ENCODE data around the gene EZR. TPM values are rescaled to one million over a fixed set of nuclear protein-coding genes. Genes with fewer than 3 reads are reported as not detected.
A peak's percentile ranks its signal among the peaks of the same experiment; 100 is the strongest.

The EZR gene
- total RNA-seq, 2 donors from 2014 or later, result 76.8 to 103 TPM

DNA sequence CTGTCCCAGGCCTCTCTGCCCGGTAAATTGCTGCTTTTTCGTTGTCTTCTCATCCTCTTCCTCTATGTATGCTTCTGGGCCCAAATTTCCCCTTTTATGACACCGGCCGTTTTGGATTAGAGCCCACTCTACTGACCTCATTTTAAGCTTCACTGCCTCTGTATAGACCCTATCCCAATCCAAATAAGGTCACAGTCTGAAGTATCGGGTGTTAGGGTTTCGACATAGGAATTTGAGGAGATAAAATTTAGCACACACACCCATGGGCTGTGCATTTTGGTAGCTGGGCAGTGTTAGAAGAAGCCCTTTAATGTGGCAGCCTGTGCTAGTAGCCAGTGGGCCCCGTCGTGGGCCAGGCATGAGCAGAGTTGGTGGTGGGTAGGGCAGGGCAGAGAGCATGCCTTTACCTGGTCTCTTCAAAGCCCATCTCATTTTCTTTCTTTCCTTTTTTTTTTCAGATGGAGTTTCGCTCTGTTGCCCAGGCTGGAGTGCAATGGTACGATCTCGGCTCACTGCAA lies 27.9 kb upstream of the EZR start:
- Histone ChIP-seq H3K4me1 (peaks cover 30% of the 10 kb centered on the region), H3K9me3 (no peaks in the 10 kb centered on the region), H3K4me3 (no peak overlapping the region), H3K36me3 (replicated peaks in 1 of 2; ENCODE audit: insufficient read depth in 1 of 2, low read depth in 2 of 2) (no peaks in the 10 kb centered on the region), H3K27ac (no peak overlapping the region), H3K27me3 (no peaks in the 10 kb centered on the region)
- 90 to 97% methylated on average over 11 of the region's 11 CpGs for WGBS, 2 donors
- TF ChIP-seq, protein P1, sequence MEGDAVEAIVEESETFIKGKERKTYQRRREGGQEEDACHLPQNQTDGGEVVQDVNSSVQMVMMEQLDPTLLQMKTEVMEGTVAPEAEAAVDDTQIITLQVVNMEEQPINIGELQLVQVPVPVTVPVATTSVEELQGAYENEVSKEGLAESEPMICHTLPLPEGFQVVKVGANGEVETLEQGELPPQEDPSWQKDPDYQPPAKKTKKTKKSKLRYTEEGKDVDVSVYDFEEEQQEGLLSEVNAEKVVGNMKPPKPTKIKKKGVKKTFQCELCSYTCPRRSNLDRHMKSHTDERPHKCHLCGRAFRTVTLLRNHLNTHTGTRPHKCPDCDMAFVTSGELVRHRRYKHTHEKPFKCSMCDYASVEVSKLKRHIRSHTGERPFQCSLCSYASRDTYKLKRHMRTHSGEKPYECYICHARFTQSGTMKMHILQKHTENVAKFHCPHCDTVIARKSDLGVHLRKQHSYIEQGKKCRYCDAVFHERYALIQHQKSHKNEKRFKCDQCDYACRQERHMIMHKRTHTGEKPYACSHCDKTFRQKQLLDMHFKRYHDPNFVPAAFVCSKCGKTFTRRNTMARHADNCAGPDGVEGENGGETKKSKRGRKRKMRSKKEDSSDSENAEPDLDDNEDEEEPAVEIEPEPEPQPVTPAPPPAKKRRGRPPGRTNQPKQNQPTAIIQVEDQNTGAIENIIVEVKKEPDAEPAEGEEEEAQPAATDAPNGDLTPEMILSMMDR (IDR thresholded peaks at IDR 0.05), result no peak
- TF ChIP-seq POLR2A (IDR thresholded peaks at IDR 0.05), result no peak
- intact Hi-C loops (cut with DNase I), result no loop called here
- no peak for ATAC-seq
- no peak for DNase-seq

DNA sequence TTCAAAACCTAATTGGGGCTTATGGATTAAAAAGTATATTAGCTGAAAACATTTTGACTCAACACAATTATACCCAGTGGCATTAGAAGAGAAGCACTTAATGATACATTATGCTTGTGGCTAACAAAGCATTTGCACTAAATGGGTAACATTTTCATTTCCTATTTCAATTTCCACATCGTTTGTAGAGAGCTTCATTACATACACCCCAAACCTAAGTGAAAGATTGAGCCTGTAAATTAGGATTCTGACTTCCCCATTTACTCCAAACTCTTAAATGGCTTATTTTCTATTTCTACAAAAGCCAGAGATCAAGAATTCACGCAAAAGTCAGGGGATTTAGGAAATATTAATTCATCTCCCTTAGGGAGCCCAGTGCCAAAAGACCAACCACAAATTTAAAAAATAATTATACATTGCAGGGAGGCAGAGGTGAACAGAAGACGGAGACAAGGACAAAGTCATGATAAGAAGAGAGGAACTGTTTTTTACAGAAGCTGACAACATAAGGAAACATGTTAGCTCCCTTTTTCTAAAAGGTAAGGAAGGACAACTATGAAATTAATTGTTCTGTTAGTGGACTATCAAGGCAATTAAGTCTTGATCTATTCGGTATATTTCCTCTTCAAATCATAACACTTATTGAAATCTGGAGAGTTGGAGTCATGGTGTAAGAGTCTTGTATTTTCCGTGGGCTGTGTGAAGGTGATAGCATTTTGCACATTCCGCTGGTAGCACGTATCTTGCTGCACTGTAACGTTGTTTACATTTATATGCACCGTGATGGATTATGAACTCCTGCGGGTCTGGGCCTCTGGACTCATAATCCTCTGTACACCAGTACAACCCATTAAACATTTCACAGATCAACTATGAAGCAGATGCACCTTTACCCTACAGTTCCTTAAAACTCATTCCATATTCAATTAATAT lies 24.8 kb upstream of the EZR start:
- no peaks in the 10 kb centered on the region for H3K36me3 ChIP-seq (replicated peaks in 1 of 2; ENCODE audit: insufficient read depth in 1 of 2, low read depth in 2 of 2)
- no peak for ATAC-seq
- no peak overlapping the region for H3K4me3 ChIP-seq
- peak in 1 of 4 donors; percentile 7 for DNase-seq
- no peaks in the 10 kb centered on the region for H3K9me3 ChIP-seq
- TF ChIP-seq, protein P1 (IDR thresholded peaks at IDR 0.05), result no peak
- no peak for TF ChIP-seq POLR2A (IDR thresholded peaks at IDR 0.05)
- H3K27me3 ChIP-seq, result no peaks in the 10 kb centered on the region
- intact Hi-C loops (cut with DNase I), result no loop called here
- peaks cover 12% of the 10 kb centered on the region for H3K4me1 ChIP-seq
- 54 to 56% methylated on average over 10 of the region's 10 CpGs for WGBS, 2 donors
- no peak overlapping the region for H3K27ac ChIP-seq

DNA sequence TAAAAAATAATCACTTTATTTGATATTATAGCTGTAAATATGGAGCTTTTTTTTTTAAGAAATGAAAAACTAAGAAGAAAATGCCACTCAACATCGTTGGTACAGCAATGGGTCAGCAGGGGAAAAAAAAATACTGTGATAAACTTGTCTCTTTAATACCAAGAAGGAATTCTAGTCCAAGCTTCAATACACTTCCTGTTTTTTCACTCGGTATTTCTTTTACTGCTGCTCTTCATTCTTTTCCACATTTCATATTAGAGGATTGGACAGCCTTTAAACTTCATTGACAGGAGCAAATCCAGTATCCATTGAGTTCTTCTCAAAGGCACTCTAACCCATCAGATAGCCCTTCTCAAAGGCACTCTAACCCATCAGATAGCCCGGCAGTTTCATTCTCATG lies 22.2 kb upstream of the EZR start:
- TF ChIP-seq, protein P1 (IDR thresholded peaks at IDR 0.05), result no peak
- no peak for TF ChIP-seq POLR2A (IDR thresholded peaks at IDR 0.05)
- Histone ChIP-seq H3K27me3 (no peaks in the 10 kb centered on the region), H3K4me3 (no peak overlapping the region), H3K4me1 (no peaks in the 10 kb centered on the region), H3K36me3 (replicated peaks in 1 of 2; ENCODE audit: insufficient read depth in 1 of 2, low read depth in 2 of 2) (no peaks in the 10 kb centered on the region), H3K9me3 (no peaks in the 10 kb centered on the region), H3K27ac (no peak overlapping the region)
- intact Hi-C loops (cut with DNase I), result no loop called here
- ATAC-seq, result no peak
- no peak for DNase-seq
- WGBS, 2 donors, result 70 to 78% methylated on average over 3 of the region's 3 CpGs

DNA sequence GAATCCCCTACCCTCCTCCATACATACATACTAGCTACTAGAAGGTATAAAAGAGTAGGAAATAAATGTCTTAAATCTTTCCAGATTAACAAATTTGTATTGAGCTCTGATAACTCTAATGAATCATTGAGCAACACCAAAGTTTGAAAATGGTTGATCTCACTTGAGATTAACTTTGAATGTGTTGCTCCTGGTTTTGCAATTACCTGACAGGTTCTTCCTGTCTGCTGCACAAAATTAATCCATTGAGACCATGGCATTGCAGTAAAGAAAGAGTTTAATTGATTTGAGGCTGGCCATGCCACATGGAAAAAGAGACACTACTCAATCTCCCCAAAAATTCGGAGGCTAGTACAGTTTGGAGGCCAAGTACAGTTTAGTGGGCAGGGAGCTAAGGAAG lies 21.3 kb upstream of the EZR start:
- TF ChIP-seq, protein P1 (IDR thresholded peaks at IDR 0.05), result no peak
- no peak for TF ChIP-seq POLR2A (IDR thresholded peaks at IDR 0.05)
- ATAC-seq (no peak), DNase-seq (no peak)
- no peak overlapping the region for H3K4me3 ChIP-seq
- H3K36me3 ChIP-seq (replicated peaks in 1 of 2; ENCODE audit: insufficient read depth in 1 of 2, low read depth in 2 of 2), result no peaks in the 10 kb centered on the region
- H3K27ac ChIP-seq, result no peak overlapping the region
- H3K9me3 ChIP-seq, result no peaks in the 10 kb centered on the region
- intact Hi-C loops (cut with DNase I), result no loop called here
- 82 to 100% methylated on average over 1 of the region's 1 CpG for WGBS, 2 donors
- no peaks in the 10 kb centered on the region for H3K27me3 ChIP-seq
- peaks cover 7% of the 10 kb centered on the region for H3K4me1 ChIP-seq
